KG1 (cell line): ENCODE measurements around the gene MMS22L.

Experiments
- DNase-seq: peaks from one replicate; lab custom pipeline; 2025; lab: John Stamatoyannopoulos, UW

The MMS22L gene

GRCh38 chr6:97282726-97283617 lies at the start of gene MMS22L:
MMS22L (minus strand) TSS chr6:97283216; CDS start chr6:97282477, 739 bp downstream.
- DNase-seq: peak; percentile 75

- no peak for DNase-seq
These were observed 39.8 kb upstream of the MMS22L start for GRCh38 chr6:97322811-97323210.

GRCh38 chr6:97322226-97322625 lies 39.2 kb upstream of the MMS22L start:
- DNase-seq: no peak

- DNase-seq: no peak
These were observed 34.0 kb upstream of the MMS22L start for GRCh38 chr6:97316978-97317377.

- no peak for DNase-seq
These were observed 29.2 kb upstream of the MMS22L start for GRCh38 chr6:97312241-97312640.

GRCh38 chr6:97306544-97307320 lies 23.7 kb upstream of the MMS22L start:
- DNase-seq: no peak

GRCh38 chr6:97305414-97306066 lies 22.5 kb upstream of the MMS22L start:
- DNase-seq: no peak

- DNase-seq: no peak
These were observed 21.7 kb upstream of the MMS22L start for GRCh38 chr6:97304701-97305100.

- no peak for DNase-seq
These were observed 11.4 kb upstream of the MMS22L start for GRCh38 chr6:97294451-97294850.

GRCh38 chr6:97293198-97293696 lies 10.2 kb upstream of the MMS22L start:
- no peak for DNase-seq

GRCh38 chr6:97292671-97293070 lies 9.7 kb upstream of the MMS22L start:
- no peak for DNase-seq

GRCh38 chr6:97291896-97292295 lies 8.9 kb upstream of the MMS22L start:
- DNase-seq: no peak

- no peak for DNase-seq
These were observed 6.3 kb upstream of the MMS22L start for GRCh38 chr6:97289332-97289731.

GRCh38 chr6:97288188-97288587 lies 5.2 kb upstream of the MMS22L start:
- DNase-seq: no peak

GRCh38 chr6:97282238-97282725 lies 734 bp downstream of the MMS22L start:
- no peak for DNase-seq

- DNase-seq: no peak
These were observed 2.2 kb downstream of the MMS22L start for GRCh38 chr6:97280766-97281165.

- DNase-seq: no peak
These were observed 7.2 kb downstream of the MMS22L start for GRCh38 chr6:97275804-97276203.

- DNase-seq: no peak
These were observed 13.2 kb downstream of the MMS22L start for GRCh38 chr6:97269821-97270220.

- DNase-seq: no peak
These were observed 20.3 kb downstream of the MMS22L start for GRCh38 chr6:97262676-97263075.

- DNase-seq: no peak
These were observed 36.2 kb downstream of the MMS22L start for GRCh38 chr6:97246842-97247241.

- DNase-seq: no peak
These were observed 42.8 kb downstream of the MMS22L start for GRCh38 chr6:97240222-97240621.

- DNase-seq: no peak
These were observed 51.1 kb downstream of the MMS22L start for GRCh38 chr6:97231911-97232310.
